B cell (primary cell): ENCODE results near the gene TMEM43. TPM values are rescaled to one million over a fixed set of nuclear protein-coding genes. Genes with fewer than 3 reads are reported as not detected.

ENCODE experiments used
- ATAC-seq: fragments of 200-7000 bp; cut with Tn5 transposase; one replicate; pipeline ENCODE4 v1.10.0; 2021; ENCODE audit warnings: low read depth, mild to moderate bottlenecking, moderate number of reproducible peaks, moderate library complexity
- CTCF ChIA-PET: fragments of 350-600 bp; sonication (Branson Sonifier 250); formaldehyde crosslinking; loops from one replicate; lab custom pipeline; 2021; ENCODE audit warnings: antibody characterized with exemption, inconsistent platforms; lab: Charles Lee
- POLR2A ChIA-PET: fragments of 350-600 bp; sonication (Branson Sonifier 250); formaldehyde crosslinking; loops from one replicate; lab custom pipeline; 2021; ENCODE audit warnings: antibody characterized with exemption; lab: Charles Lee
- DNase-seq: peaks from one replicate; pipeline ENCODE4 v3.0.0; 2013
- H2AFZ ChIP-seq: 2 replicates; pipeline ENCODE4 v1.6.1; 2012; ENCODE audit warnings: mild to moderate bottlenecking, low read depth, low read length; ENCODE audit not compliant: insufficient read depth, poor library complexity, severe bottlenecking
- H3K27ac ChIP-seq, 2 donors: 1 replicate in 1 of 2; 2 replicates in 1 of 2; pipeline ENCODE4 v1.5.1; 2012 to 2013; ENCODE audit warnings: low read length in 2 of 2, mild to moderate bottlenecking in 2 of 2, moderate library complexity in 1 of 2
- H3K27me3 ChIP-seq, 4 experiments: fragments of 200-600 bp in 1 of 4; sonication (generic) in 1 of 4; replicated peaks in 1 of 4; 1 replicate in 2 of 4; 2 replicates in 2 of 4; pipeline versions ENCODE4 v1.6.1 to v1.7.0; 2013 to 2016; ENCODE audit warnings: low read length in 3 of 4, mild to moderate bottlenecking in 2 of 4, mixed read lengths in 1 of 4, moderate library complexity in 1 of 4; ENCODE audit not compliant: insufficient read depth in 4 of 4, control insufficient read depth in 3 of 4; ENCODE audit errors: control extremely low read depth in 1 of 4
- H3K36me3 ChIP-seq, 2 experiments: replicated peaks in 1 of 2; 1 replicate in 1 of 2; 2 replicates in 1 of 2; pipeline versions ENCODE4 v1.6.1 to v1.7.1; 2013; ENCODE audit warnings: low read length in 1 of 2; ENCODE audit not compliant: insufficient read depth in 2 of 2, control insufficient read depth in 1 of 2; ENCODE audit errors: control extremely low read depth in 1 of 2, extremely low read depth in 1 of 2
- H3K4me1 ChIP-seq, 2 donors: fragments of 200-600 bp in 1 of 2; sonication (generic) in 1 of 2; 1 replicate in 1 of 2; 2 replicates in 1 of 2; pipeline versions ENCODE4 v1.5.1 to v1.6.1; 2013 to 2017; ENCODE audit warnings: low read length in 2 of 2; ENCODE audit not compliant: control insufficient read depth in 2 of 2, insufficient read depth in 2 of 2
- H3K4me2 ChIP-seq: replicated peaks from 2 replicates; pipeline ENCODE3; 2012; ENCODE audit warnings: mild to moderate bottlenecking, low read depth, low read length; ENCODE audit not compliant: poor library complexity, severe bottlenecking
- H3K4me3 ChIP-seq, 5 experiments: fragments of 200-600 bp in 1 of 5; sonication (generic) in 1 of 5; 1 replicate in 3 of 5; 2 replicates in 2 of 5; pipeline versions ENCODE4 v1.5.1 to v1.7.0; 2011 to 2016; ENCODE audit warnings: low read length in 4 of 5, mild to moderate bottlenecking in 4 of 5, low read depth in 2 of 5, control low read depth in 1 of 5, moderate library complexity in 1 of 5; ENCODE audit not compliant: insufficient read depth in 1 of 5; ENCODE audit errors: control extremely low read depth in 1 of 5, extremely low read depth in 1 of 5
- H3K79me2 ChIP-seq: fragments of 200-600 bp; sonication (generic); one replicate; pipeline ENCODE4 v1.6.0; 2016; ENCODE audit warnings: low read length; ENCODE audit not compliant: control insufficient read depth, insufficient read depth
- H3K9ac ChIP-seq: fragments of 200-600 bp; sonication (generic); 2 replicates; pipeline ENCODE4 v1.6.1; 2017; ENCODE audit warnings: mild to moderate bottlenecking, low read length, moderate library complexity
- H3K9me3 ChIP-seq, 3 donors: one replicate each; pipeline versions ENCODE4 v1.6.1 to v1.7.1; 2013; ENCODE audit warnings: low read length in 2 of 3; ENCODE audit not compliant: control insufficient read depth in 2 of 3, insufficient read depth in 1 of 3; ENCODE audit errors: control extremely low read depth in 1 of 3
- H4K20me1 ChIP-seq: 2 replicates; pipeline ENCODE4 v1.6.0; 2012; ENCODE audit warnings: mild to moderate bottlenecking, low read length; ENCODE audit not compliant: insufficient read depth, control insufficient read depth, poor library complexity, severe bottlenecking
- H3K27ac Mint-ChIP-seq: one replicate; pipeline ENCODE4 v1.8.0; 2021; ENCODE audit warnings: mixed read lengths
- H3K27me3 Mint-ChIP-seq: one replicate; pipeline ENCODE4 v1.8.0; 2021; ENCODE audit warnings: mixed read lengths
- H3K4me1 Mint-ChIP-seq: one replicate; pipeline ENCODE4 v1.8.0; 2021; ENCODE audit warnings: mixed read lengths
- H3K4me3 Mint-ChIP-seq: one replicate; pipeline ENCODE4 v1.8.0; 2021; ENCODE audit warnings: mixed read lengths
- H3K9me3 Mint-ChIP-seq: one replicate; pipeline ENCODE4 v1.8.0; 2022; ENCODE audit warnings: mixed read lengths; ENCODE audit not compliant: insufficient read depth
- EZH2 ChIP-seq: IDR thresholded peaks from 2 replicates; pipeline ENCODE4 v1.6.1; 2012; ENCODE audit warnings: borderline replicate concordance, low read depth, mild to moderate bottlenecking, moderate library complexity, low read length; ENCODE audit not compliant: insufficient read depth, poor library complexity, severe bottlenecking
- WGBS: methylation state at CpG from one replicate; pipeline ENCODE4 v1.1.5; 2013; ENCODE audit warnings: missing lambda C conversion rate; ENCODE audit not compliant: insufficient coverage; 5-methylcytosine and 5-hydroxymethylcytosine counted together
- intact Hi-C: fragments of 100-400 bp; cut with micrococcal nuclease; formaldehyde crosslinking; loops from one replicate; pipeline ENCODE4 v1.10.0; 2022
- polyA plus RNA-seq: library from polyadenylated mRNA; depleted of rRNA; stranded (reverse); fragments of >200 nt; gene quantifications from 2 replicates; pipeline ENCODE4 v1.2.3, GENCODE V29; 2012
- total RNA-seq, 2 donors: library from RNA; stranded (reverse); fragments of 120-200 nt in 1 of 2; gene quantifications; 1 replicate in 1 of 2; 2 replicates in 1 of 2; pipeline versions ENCODE4 v1.2.3 to v1.2.4, GENCODE V29; 2013 to 2022
- TF ChIP-seq, protein P1 (sequence below): fragments of 200-600 bp; IDR thresholded peaks from one replicate; pipeline ENCODE4 v1.8.0; 2022; ENCODE audit warnings: antibody characterized with exemption, mild to moderate bottlenecking

TMEM43 gene
- total and polyA plus RNA-seq, 2 donors (not counting 1 experiment from before 2014, with no cell fraction given), result 29.5 to 37.6 TPM

DNA sequence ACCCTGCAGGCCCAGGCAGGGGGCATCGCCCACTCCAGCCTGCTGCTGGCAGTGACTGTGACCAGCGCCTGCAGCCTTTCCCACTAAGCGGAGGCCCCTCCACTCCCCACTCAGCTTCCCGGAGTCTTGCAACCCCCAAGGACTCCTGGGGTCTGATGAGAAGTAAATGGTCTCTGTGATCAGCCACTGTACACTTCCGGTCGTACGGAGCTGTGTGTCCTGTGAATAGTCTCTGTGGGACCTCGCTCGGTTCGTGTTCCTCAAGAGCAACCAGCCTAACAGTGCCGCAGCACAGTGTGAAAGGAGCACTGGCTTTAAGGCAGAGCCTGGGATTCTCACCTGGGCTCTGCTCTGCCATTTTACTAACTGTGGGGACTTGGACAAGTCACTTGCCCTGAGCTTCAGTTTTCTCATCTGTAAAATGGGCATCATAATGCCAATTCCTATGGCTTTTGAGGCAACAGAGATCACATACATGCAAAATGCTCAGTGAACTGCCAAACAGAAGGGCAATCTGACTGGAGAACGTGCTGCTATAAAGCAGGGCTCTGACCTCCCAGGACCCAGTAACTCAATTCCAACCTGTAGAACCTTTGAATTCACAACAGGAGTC is 26.7 kb downstream of the TMEM43 start:
- Histone ChIP-seq H3K9ac (no peak overlapping the region), H3K36me3 (peaks cover 4 to 57% of the 10 kb centered on the region in 2 experiments), H3K79me2 (no peaks in the 10 kb centered on the region), H3K4me2 (no peak overlapping the region), H3K9me3 (no peaks in the 10 kb centered on the region), H3K4me1 (no peaks in the 10 kb centered on the region), H4K20me1 (no peaks in the 10 kb centered on the region), H3K27me3 (no peaks in the 10 kb centered on the region), H3K4me3 (no peak overlapping the region), H2AFZ (no peak overlapping the region), H3K27ac (no peak overlapping the region)
- Mint-ChIP-seq H3K27me3 (no peaks in the 10 kb centered on the region), H3K4me3 (no peak overlapping the region), H3K27ac (no peak overlapping the region), H3K4me1 (peaks cover 1% of the 10 kb centered on the region), H3K9me3 (no peaks in the 10 kb centered on the region)
- ChIA-PET CTCF (interaction anchor here (1.1 to 1.4 kb wide), 2 partner anchors 9 to 31 kb away, joined by 3 read pairs; no protein-coding TSS in a partner anchor), POLR2A (interaction anchor here (0.7 kb wide), 1 partner anchor 26 kb away, joined by 3 read pairs; no protein-coding TSS in a partner anchor)
- intact Hi-C loops, result no loop called here
- ATAC-seq, result no peak
- TF ChIP-seq EZH2, result no peak
- TF ChIP-seq, protein P1, sequence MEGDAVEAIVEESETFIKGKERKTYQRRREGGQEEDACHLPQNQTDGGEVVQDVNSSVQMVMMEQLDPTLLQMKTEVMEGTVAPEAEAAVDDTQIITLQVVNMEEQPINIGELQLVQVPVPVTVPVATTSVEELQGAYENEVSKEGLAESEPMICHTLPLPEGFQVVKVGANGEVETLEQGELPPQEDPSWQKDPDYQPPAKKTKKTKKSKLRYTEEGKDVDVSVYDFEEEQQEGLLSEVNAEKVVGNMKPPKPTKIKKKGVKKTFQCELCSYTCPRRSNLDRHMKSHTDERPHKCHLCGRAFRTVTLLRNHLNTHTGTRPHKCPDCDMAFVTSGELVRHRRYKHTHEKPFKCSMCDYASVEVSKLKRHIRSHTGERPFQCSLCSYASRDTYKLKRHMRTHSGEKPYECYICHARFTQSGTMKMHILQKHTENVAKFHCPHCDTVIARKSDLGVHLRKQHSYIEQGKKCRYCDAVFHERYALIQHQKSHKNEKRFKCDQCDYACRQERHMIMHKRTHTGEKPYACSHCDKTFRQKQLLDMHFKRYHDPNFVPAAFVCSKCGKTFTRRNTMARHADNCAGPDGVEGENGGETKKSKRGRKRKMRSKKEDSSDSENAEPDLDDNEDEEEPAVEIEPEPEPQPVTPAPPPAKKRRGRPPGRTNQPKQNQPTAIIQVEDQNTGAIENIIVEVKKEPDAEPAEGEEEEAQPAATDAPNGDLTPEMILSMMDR, result no peak
- DNase-seq, result no peak
- WGBS, result 92% methylated on average over 9 of the region's 12 CpGs

DNA sequence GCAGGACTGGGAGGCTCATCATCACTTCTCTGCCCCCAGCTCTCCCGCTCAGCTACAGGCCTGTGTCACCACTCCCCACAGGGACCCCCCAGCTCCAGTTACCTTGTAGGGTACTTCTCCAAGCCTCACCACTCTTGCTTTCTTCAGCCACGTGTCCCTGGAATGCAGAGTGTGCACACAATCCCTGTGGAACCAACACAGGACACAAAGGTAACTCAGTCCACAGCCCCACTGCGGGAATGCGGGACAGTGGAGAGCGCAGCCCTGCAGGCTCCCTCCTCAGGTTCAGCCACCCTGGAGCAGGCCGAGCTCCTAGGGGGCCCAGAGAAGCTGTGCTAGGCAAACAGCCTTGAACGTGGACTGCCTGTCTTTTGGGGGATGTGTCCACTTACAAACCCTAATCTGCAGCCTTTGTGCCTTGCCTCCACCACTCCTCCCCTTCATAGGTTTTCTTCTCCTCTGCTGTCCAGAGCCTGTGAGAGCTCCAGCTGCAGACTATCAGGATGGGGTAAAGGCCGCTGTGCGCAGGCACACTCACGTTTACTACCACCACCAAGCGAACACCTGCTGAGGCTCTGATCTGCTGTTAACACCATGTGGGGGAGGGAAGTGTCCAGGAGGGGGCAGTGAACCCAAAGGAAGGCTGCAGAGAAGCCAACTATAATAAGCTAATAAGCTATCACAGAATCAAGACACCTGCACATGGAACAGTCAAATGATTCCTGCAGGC is 27.5 kb downstream of the TMEM43 start:
- ATAC-seq (no peak), DNase-seq (no peak)
- H3K9ac ChIP-seq, result no peak overlapping the region
- no peak overlapping the region for H3K4me3 ChIP-seq
- ChIA-PET CTCF (interaction anchor here (1.1 to 1.8 kb wide), 3 partner anchors 9 to 30 kb away, joined by 3 to 5 read pairs (median 3); partner anchors contain the start of genes CHCHD4 and TMEM43), POLR2A (interaction anchor here (0.7 kb wide), 1 partner anchor 27 kb away, joined by 3 read pairs; no protein-coding TSS in a partner anchor)
- no peaks in the 10 kb centered on the region for H4K20me1 ChIP-seq
- no peaks in the 10 kb centered on the region for H3K27me3 Mint-ChIP-seq
- no peaks in the 10 kb centered on the region for H3K9me3 ChIP-seq
- H3K4me1 Mint-ChIP-seq, result no peaks in the 10 kb centered on the region
- intact Hi-C loops, result no loop called here
- no peaks in the 10 kb centered on the region for H3K4me1 ChIP-seq
- 98% methylated on average over 8 of the region's 11 CpGs for WGBS
- H3K27ac Mint-ChIP-seq, result no peak overlapping the region
- TF ChIP-seq EZH2, result no peak
- TF ChIP-seq, protein P1, result peak; percentile 14
- peaks cover 6 to 57% of the 10 kb centered on the region in 2 experiments for H3K36me3 ChIP-seq
- no peaks in the 10 kb centered on the region for H3K27me3 ChIP-seq
- H3K4me3 Mint-ChIP-seq, result no peak overlapping the region
- no peak overlapping the region for H3K27ac ChIP-seq
- H3K79me2 ChIP-seq, result no peaks in the 10 kb centered on the region
- H3K4me2 ChIP-seq, result no peak overlapping the region
- H3K9me3 Mint-ChIP-seq, result no peaks in the 10 kb centered on the region
- H2AFZ ChIP-seq, result no peak overlapping the region
